ENCODE results near the gene MPP2.
"Not testable (repeated sequence)": the region's sequence is repeated elsewhere in the genome, so short reads cannot be mapped to it uniquely, and the experiment has no call there.

The MPP2 gene

GRCh38 chr17:43901861-43902589, 5.3 kb downstream of the MPP2 start:
- no peak for DNase-seq (ENCODE audit: low read depth in 2 of 2)

DNA sequence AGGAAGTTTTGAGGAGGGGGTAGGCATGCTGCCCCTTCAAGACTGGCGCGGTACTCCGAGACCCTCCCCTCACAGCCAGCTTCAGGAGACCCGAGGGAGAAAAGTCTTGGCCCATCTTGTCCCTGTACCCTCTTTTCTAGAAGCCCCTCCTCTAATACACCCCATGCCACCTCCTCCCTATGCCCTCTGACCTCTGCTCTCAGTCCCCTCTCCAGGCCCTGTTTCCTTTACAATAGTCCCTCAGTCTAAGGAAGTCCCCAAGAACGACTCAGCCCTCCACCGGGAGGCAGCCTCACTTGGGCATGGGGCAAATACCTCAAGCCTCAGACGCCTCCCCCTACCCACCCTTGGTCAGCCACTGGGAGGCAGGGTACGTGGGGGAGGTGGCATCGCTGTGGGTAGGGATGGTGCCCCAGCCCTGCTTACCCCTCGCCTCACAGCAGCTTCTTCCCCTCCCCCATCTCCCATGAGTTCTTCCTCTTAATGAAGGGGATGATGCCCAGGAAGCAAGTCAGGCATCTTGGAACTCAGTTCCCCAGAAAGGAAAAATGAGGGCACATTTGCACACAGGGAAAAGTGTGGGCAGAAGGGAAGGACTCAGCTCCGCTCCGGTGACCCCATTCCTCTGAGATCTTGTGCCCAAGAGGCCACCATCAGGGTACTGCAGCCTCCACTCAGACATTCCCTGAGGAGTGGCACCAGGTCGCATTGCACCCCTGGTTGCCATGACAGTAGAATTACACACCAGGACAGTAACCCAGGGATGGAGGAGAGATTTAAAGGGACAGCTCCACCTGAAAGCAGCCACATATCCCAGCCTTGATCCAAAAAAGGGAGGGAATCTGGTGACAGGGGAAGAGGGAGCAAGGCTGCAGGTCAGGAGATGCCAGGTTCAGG, 6.2 kb downstream of the MPP2 start:
- DNase-seq (ENCODE audit: low read depth in 2 of 2), result no peak

GRCh38 chr17:43900183-43900857, 7.0 kb downstream of the MPP2 start:
- peak; percentile 58 to 69 for DNase-seq (ENCODE audit: low read depth in 2 of 2)

- DNase-seq (ENCODE audit: low read depth in 2 of 2), result no peak
These were observed 8.9 kb downstream of the MPP2 start for GRCh38 chr17:43898446-43898845.

DNA sequence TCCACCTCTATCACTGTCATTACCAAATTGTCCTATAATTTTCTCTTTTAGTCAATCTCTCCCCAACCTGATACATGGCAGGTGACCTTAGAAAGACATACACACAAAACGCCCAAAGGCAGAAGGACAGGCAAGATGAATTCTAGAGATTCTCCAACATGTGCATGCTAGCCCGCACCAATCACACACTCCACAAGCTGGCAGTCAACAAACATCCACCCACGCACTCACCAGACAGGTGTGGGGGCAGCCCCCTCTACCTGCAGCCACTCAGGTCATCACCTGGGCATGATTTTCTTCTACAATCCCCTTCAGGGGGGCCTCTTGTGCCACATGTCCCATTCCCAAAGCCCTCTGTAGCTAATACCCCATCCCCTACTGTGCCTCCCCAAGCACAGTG, 9.5 kb downstream of the MPP2 start:
- DNase-seq (ENCODE audit: low read depth in 2 of 2), result no peak

- not testable (repeated sequence) for DNase-seq (ENCODE audit: low read depth in 2 of 2)
These were observed 12.8 kb downstream of the MPP2 start for GRCh38 chr17:43894494-43894893.

DNA sequence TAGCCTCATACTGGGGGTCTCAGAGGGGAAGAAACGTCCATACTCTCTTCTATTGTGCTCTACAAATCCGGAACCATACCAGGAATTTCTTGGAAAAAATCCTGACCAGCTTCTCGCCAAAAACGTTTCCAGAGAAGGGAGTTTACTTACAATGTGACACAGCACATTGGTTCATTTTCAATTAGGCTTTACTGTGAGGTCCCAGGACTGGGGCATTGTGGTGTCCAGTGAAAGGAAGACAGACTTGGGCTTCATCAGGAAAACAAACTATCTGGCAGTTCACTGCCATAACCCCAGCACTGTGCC, 14.7 kb downstream of the MPP2 start:
- no peak for DNase-seq (ENCODE audit: low read depth in 2 of 2)

GRCh38 chr17:43891851-43892646, 15.3 kb downstream of the MPP2 start:
- DNase-seq (ENCODE audit: low read depth in 2 of 2), result no peak

DNA sequence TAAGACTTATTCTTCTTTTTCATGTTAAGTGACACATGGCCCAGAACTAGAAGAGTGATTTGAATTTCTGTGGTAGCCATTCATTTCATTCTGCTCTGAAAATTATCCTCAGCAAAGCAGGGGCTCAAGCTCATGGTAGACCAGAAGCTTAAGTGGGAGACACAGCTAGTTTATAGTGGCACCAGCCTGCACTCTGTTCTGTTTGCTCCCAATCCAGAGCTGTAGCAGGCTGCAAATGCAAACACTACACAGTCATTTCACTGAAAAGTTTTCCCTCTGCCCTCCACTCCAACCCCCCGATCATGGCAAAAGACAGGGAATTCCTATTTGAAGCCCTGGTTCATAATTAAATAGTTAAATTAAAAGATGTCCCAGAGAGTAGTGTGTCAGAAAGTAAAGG, 17.1 kb downstream of the MPP2 start:
- no peak for DNase-seq (ENCODE audit: low read depth in 2 of 2)

GRCh38 chr17:43888548-43888947, 18.8 kb downstream of the MPP2 start:
- no peak for DNase-seq (ENCODE audit: low read depth in 2 of 2)

GRCh38 chr17:43882761-43883415, 24.4 kb downstream of the MPP2 start:
- no peak for DNase-seq (ENCODE audit: low read depth in 2 of 2)

DNA sequence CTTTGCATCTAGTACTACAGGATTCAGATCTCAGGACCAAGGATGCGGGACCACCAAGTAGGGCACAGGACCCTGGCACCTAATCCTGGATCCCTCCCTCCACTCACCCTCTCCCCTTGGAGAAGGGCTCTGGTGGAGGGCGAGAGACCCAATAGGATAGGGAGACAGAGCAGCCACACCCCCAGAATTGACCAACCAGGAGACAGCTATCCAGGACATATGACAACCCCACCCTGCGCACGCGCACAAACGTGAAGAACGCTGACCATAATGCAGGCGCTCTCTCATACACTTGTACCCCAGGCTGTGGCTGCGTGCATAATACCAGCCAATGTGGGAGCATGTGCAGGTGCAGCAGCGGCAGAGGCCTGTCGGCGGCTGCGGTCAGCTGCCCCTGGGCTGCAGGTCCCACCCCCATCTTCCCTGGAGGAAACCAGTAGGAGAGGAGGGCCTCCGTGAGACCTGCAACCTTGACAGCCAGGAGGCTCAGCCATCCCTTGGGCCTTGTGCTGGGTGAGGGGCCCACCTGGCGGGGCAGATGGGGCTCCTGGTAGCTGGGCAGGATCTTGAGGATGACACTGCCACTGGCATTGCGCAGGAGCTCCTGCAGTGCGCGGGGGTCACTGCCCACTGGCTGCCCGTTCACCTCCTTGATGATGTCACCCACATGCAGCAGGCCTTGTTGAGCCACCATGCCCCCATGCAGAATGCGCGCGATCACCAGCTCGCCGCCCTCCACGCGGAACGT, 25.4 kb downstream of the MPP2 start:
- no peak for DNase-seq (ENCODE audit: low read depth in 2 of 2)

- no peak for DNase-seq (ENCODE audit: low read depth in 2 of 2)
These were observed 26.2 kb downstream of the MPP2 start for GRCh38 chr17:43881181-43881580.

GRCh38 chr17:43880420-43880991, 26.8 kb downstream of the MPP2 start:
- no peak for DNase-seq (ENCODE audit: low read depth in 2 of 2)

DNA sequence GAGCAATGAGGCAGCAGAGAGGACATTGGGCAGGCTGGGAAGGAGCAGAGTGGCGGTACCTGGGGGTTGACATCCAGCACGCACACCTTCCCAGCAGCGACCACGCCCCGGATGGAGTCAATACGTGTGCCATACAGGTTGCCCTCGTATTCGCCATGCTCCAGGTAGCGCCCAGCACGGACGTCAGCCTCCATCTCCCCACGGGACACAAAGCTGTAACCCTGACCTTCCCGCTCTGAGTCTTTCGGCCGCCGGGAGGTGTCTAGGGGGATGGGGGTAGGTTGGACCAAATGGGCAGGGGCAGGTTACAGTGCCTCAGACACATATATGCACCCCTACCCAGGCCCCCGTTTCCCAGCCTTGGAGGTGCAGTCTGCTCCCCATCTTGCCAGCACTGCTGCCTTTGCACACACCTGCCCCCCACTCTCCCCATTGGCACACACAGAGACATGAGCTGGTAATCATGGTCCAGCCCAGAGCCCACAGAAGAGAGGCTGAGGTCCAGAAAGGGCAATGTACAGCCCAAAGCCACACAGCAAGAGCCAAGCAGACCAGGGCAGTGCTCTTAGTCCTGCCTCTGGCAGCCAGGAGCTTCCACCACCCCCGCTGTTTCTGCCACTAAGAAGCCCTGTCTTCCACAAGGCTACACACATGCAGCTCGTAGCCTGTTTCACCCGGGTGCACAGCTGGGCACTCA, 27.5 kb downstream of the MPP2 start:
- DNase-seq (ENCODE audit: low read depth in 2 of 2), result no peak

GRCh38 chr17:43878260-43879175, 28.8 kb downstream of the MPP2 start:
- peak; percentile 19 to 42 for DNase-seq (ENCODE audit: low read depth in 2 of 2)

GRCh38 chr17:43877451-43878155, 29.7 kb downstream of the MPP2 start:
- no peak for DNase-seq (ENCODE audit: low read depth in 2 of 2)

DNA sequence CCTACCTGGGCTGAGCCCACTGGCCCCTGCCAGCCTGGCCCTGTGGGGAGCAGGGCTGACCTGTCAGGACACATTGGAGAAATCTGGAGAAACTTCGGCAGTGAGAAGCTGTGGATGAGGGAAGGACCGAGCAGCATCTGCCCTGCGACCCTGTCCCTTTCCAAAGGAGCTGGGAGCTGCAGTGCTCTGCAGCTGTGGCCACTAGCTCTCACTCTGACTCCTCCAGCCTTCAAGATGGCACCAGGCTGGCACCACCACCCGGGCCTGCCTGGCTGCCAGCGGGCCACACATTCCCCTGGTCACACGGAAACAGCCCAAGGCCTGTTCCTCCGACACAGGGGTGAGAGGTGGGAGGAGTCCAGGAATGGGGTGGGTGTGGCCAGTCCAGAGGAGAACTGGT, 30.3 kb downstream of the MPP2 start:
- DNase-seq (ENCODE audit: low read depth in 2 of 2), result no peak

All from stimulated activated CD8-positive, alpha-beta memory T cell treated with anti-CD3 and anti-CD28 coated beads, Interleukin-7, amount 100 ng/mL, for 4 hours (primary cell).